Prostate gland (tissue), 2 donors: ENCODE data around the gene SAP30. TPM values are rescaled to one million over a fixed set of nuclear protein-coding genes. Genes with fewer than 3 reads are reported as not detected.
A peak's percentile ranks its signal among the peaks of the same experiment; 100 is the strongest.

Experiments used
- DNase-seq: peaks from one replicate; pipeline ENCODE4 v3.0.0-alpha.2; 2019; ENCODE audit warnings: low spot score
- H3K27ac ChIP-seq, 2 donors: fragments of 200-600 bp; sonication (generic); 2 replicates each; pipeline ENCODE4 v1.5.1; 2017 to 2019
- H3K27me3 ChIP-seq: fragments of 200-600 bp; sonication (generic); replicated peaks from 2 replicates; pipeline ENCODE4 v1.5.1; 2019; ENCODE audit not compliant: insufficient read depth
- H3K36me3 ChIP-seq, 2 donors: fragments of 200-600 bp; sonication (generic); 1 replicate in 1 of 2; 2 replicates in 1 of 2; pipeline versions ENCODE4 v1.5.1 to v1.8.1; 2017 to 2019
- H3K4me1 ChIP-seq: fragments of 200-600 bp; sonication (generic); replicated peaks from 2 replicates; pipeline ENCODE4 v1.5.1; 2019
- H3K4me3 ChIP-seq, 2 donors: fragments of 200-600 bp; sonication (generic); 2 replicates each; pipeline ENCODE4 v1.5.1; 2017 to 2019
- H3K9me3 ChIP-seq: fragments of 200-600 bp; sonication (generic); 2 replicates; pipeline ENCODE4 v1.5.1; 2017
- CTCF ChIP-seq, 4 experiments: fragments of 200-600 bp in 2 of 4; fragments of 450-650 bp in 2 of 4; sonication (generic) in 2 of 4; IDR thresholded peaks; 1 replicate in 3 of 4; 2 replicates in 1 of 4; pipeline ENCODE4 v1.5.1; 2016 to 2019; ENCODE audit warnings: antibody characterized with exemption in 4 of 4, mild to moderate bottlenecking in 2 of 4, moderate library complexity in 2 of 4
- POLR2A ChIP-seq: fragments of 450-650 bp; IDR thresholded peaks from one replicate; pipeline ENCODE4 v1.6.1; 2016; ENCODE audit warnings: antibody characterized with exemption, mild to moderate bottlenecking
- POLR2AphosphoS5 ChIP-seq: sonication (generic); formaldehyde crosslinking; IDR thresholded peaks from one replicate; pipeline ENCODE4 v1.6.1; 2017; ENCODE audit warnings: antibody characterized with exemption
- WGBS: methylation state at CpG from one replicate; pipeline ENCODE4 v1.1.5; 2018; 5-methylcytosine and 5-hydroxymethylcytosine counted together
- intact Hi-C: fragments of 100-400 bp; cut with DNase I; formaldehyde crosslinking; loops from one replicate; pipeline ENCODE4 v1.14.2; 2022
- total RNA-seq, 2 donors: library from RNA; depleted of rRNA; stranded (reverse); fragments of >200 nt; gene quantifications; one replicate each; pipeline ENCODE4 v1.1.0, GENCODE V29; 2016

SAP30 gene
- total RNA-seq, 2 donors from 2014 or later, result 34.9 to 39.0 TPM

- no peak overlapping the region for H3K4me3 ChIP-seq
- DNase-seq, result no peak
- WGBS, result 75% methylated on average over 3 of the region's 3 CpGs
- H3K36me3 ChIP-seq, result no peaks in the 10 kb centered on the region
- H3K4me1 ChIP-seq, result no peaks in the 10 kb centered on the region
- no peak for TF ChIP-seq POLR2A
- no peak for TF ChIP-seq POLR2AphosphoS5
- no peak for TF ChIP-seq CTCF (IDR thresholded peaks at IDR 0.05)
- no peaks in the 10 kb centered on the region for H3K9me3 ChIP-seq
- intact Hi-C loops, result no loop called here
- H3K27ac ChIP-seq, result no peak overlapping the region
- H3K27me3 ChIP-seq, result no peaks in the 10 kb centered on the region
These were observed 33.6 kb downstream of the SAP30 start for GRCh38 chr4:173404296-173404865.

GRCh38 chr4:173405840-173406606, 35.3 kb downstream of the SAP30 start:
- Histone ChIP-seq H3K9me3 (no peaks in the 10 kb centered on the region), H3K27me3 (no peaks in the 10 kb centered on the region), H3K27ac (no peak overlapping the region), H3K4me1 (no peaks in the 10 kb centered on the region), H3K4me3 (no peak overlapping the region), H3K36me3 (no peaks in the 10 kb centered on the region)
- 87% methylated on average over 4 of the region's 4 CpGs for WGBS
- intact Hi-C loops, result no loop called here
- TF ChIP-seq POLR2AphosphoS5 (no peak), POLR2A (no peak), CTCF (IDR thresholded peaks at IDR 0.05) (no peak)
- no peak for DNase-seq

GRCh38 chr4:173410079-173410478, 39.3 kb downstream of the SAP30 start:
- no peak for TF ChIP-seq CTCF (IDR thresholded peaks at IDR 0.05)
- no peak for TF ChIP-seq POLR2AphosphoS5
- no peak for TF ChIP-seq POLR2A
- Histone ChIP-seq H3K27ac (no peak overlapping the region), H3K4me3 (no peak overlapping the region), H3K36me3 (no peaks in the 10 kb centered on the region), H3K9me3 (no peaks in the 10 kb centered on the region), H3K4me1 (no peaks in the 10 kb centered on the region), H3K27me3 (no peaks in the 10 kb centered on the region)
- intact Hi-C loops, result no loop called here
- WGBS, result 36% methylated on average over 2 of the region's 2 CpGs
- DNase-seq, result no peak

GRCh38 chr4:173411106-173411693, 40.4 kb downstream of the SAP30 start:
- H3K9me3 ChIP-seq, result no peaks in the 10 kb centered on the region
- DNase-seq, result no peak
- intact Hi-C loops, result no loop called here
- 39% methylated on average over 4 of the region's 4 CpGs for WGBS
- H3K4me1 ChIP-seq, result no peaks in the 10 kb centered on the region
- H3K27me3 ChIP-seq, result no peaks in the 10 kb centered on the region
- TF ChIP-seq POLR2AphosphoS5 (peak; percentile 13), CTCF (IDR thresholded peaks at IDR 0.05) (no peak)
- no peak overlapping the region for H3K27ac ChIP-seq
- no peaks in the 10 kb centered on the region for H3K36me3 ChIP-seq
- no peak overlapping the region for H3K4me3 ChIP-seq

- Histone ChIP-seq H3K27ac (no peak overlapping the region), H3K27me3 (no peaks in the 10 kb centered on the region), H3K36me3 (no peaks in the 10 kb centered on the region), H3K4me3 (no peak overlapping the region), H3K9me3 (no peaks in the 10 kb centered on the region), H3K4me1 (no peaks in the 10 kb centered on the region)
- intact Hi-C loops, result no loop called here
- DNase-seq, result no peak
- WGBS, result 59% methylated on average over 1 of the region's 1 CpG
- TF ChIP-seq POLR2AphosphoS5, result no peak
- TF ChIP-seq POLR2A, result no peak
- TF ChIP-seq CTCF (IDR thresholded peaks at IDR 0.05), result no peak
These were observed 42.3 kb downstream of the SAP30 start for GRCh38 chr4:173413036-173413435.
